Activated naive CD4-positive, alpha-beta T cell treated with anti-CD3 and anti-CD28 coated beads, Interleukin-2, amount 10 ng/mL, durations not matched to agents 7 days and 5 days (primary cell): Measurements from ENCODE around the gene TYW5.
"Not testable (repeated sequence)": the region's sequence is repeated elsewhere in the genome, so short reads cannot be mapped to it uniquely, and the experiment has no call there.

Experiments
- CTCF ChIA-PET: fragments of 350-600 bp; sonication (Branson Sonifier 250); formaldehyde crosslinking; loops from one replicate; lab custom pipeline; 2021; ENCODE audit warnings: antibody characterized with exemption; lab: Charles Lee
- DNase-seq: peaks from one replicate; pipeline ENCODE4 v3.0.0-alpha.2; 2020
- H3K27ac Mint-ChIP-seq: one replicate; pipeline ENCODE4 v1.8.0; 2021; ENCODE audit warnings: mild to moderate bottlenecking, moderate library complexity, mixed read lengths
- H3K27me3 Mint-ChIP-seq: one replicate; pipeline ENCODE4 v1.8.0; 2021; ENCODE audit warnings: mild to moderate bottlenecking, mixed read lengths
- H3K36me3 Mint-ChIP-seq: one replicate; pipeline ENCODE4 v1.8.0; 2021; ENCODE audit warnings: mixed read lengths
- H3K4me1 Mint-ChIP-seq: one replicate; pipeline ENCODE4 v1.8.0; 2021; ENCODE audit warnings: mixed read lengths
- H3K4me3 Mint-ChIP-seq: one replicate; pipeline ENCODE4 v1.8.0; 2021; ENCODE audit warnings: mild to moderate bottlenecking, moderate library complexity, mixed read lengths
- H3K9me3 Mint-ChIP-seq: one replicate; pipeline ENCODE4 v1.8.0; 2021; ENCODE audit warnings: mixed read lengths

The TYW5 gene

GRCh38 chr2:199926806-199927205, 28.5 kb downstream of the TYW5 start:
- Mint-ChIP-seq H3K4me1 (peaks cover 9% of the 10 kb centered on the region), H3K27ac (no peak overlapping the region), H3K36me3 (peaks cover 35% of the 10 kb centered on the region), H3K9me3 (no peaks in the 10 kb centered on the region), H3K27me3 (no peaks in the 10 kb centered on the region), H3K4me3 (no peak overlapping the region)
- no peak for DNase-seq
- CTCF ChIA-PET, result interaction anchor here (0.8 kb wide), 1 partner anchor 14 kb away, joined by 3 read pairs; no protein-coding TSS in a partner anchor

GRCh38 chr2:199923924-199924323, 31.4 kb downstream of the TYW5 start:
- Mint-ChIP-seq H3K9me3 (no peaks in the 10 kb centered on the region), H3K4me3 (no peak overlapping the region)
- CTCF ChIA-PET, result no interaction called here

GRCh38 chr2:199922856-199923255, 32.4 kb downstream of the TYW5 start:
- Mint-ChIP-seq H3K4me3 (no peak overlapping the region), H3K27ac (no peak overlapping the region), H3K4me1 (peaks cover 12% of the 10 kb centered on the region), H3K9me3 (peaks cover 1% of the 10 kb centered on the region), H3K27me3 (no peaks in the 10 kb centered on the region), H3K36me3 (peaks cover 45% of the 10 kb centered on the region)
- CTCF ChIA-PET, result interaction anchor here (0.8 kb wide), 1 partner anchor 8 kb away, joined by 3 read pairs; no protein-coding TSS in a partner anchor
- no peak for DNase-seq

More at GRCh38 chr2:199923924-199924323, 31.4 kb downstream of the TYW5 start:
- peaks cover 12% of the 10 kb centered on the region for H3K4me1 Mint-ChIP-seq
- H3K27me3 Mint-ChIP-seq, result no peaks in the 10 kb centered on the region
- DNase-seq, result no peak
- peaks cover 42% of the 10 kb centered on the region for H3K36me3 Mint-ChIP-seq
- H3K27ac Mint-ChIP-seq, result no peak overlapping the region

- Mint-ChIP-seq H3K4me1 (peaks cover 25% of the 10 kb centered on the region), H3K27ac (no peak overlapping the region), H3K36me3 (peaks cover 60% of the 10 kb centered on the region), H3K9me3 (peaks cover 15% of the 10 kb centered on the region), H3K4me3 (no peak overlapping the region), H3K27me3 (no peaks in the 10 kb centered on the region)
- DNase-seq, result no peak
- CTCF ChIA-PET, result no interaction called here
Measured at GRCh38 chr2:199916980-199917379, 38.3 kb downstream of the TYW5 start.

- Mint-ChIP-seq H3K27me3 (no peaks in the 10 kb centered on the region), H3K36me3 (peaks cover 51% of the 10 kb centered on the region), H3K27ac (no peak overlapping the region), H3K9me3 (peaks cover 15% of the 10 kb centered on the region), H3K4me1 (peaks cover 34% of the 10 kb centered on the region), H3K4me3 (no peak overlapping the region)
- DNase-seq, result no peak
- CTCF ChIA-PET, result no interaction called here
Measured at GRCh38 chr2:199914372-199914958, 40.8 kb downstream of the TYW5 start.

- not testable (repeated sequence) for H3K27me3 Mint-ChIP-seq, H3K27ac Mint-ChIP-seq, DNase-seq
- CTCF ChIA-PET, result interaction anchor here (1.4 kb wide), 1 partner anchor 28 kb away, joined by 6 read pairs; no protein-coding TSS in a partner anchor
- H3K4me3 Mint-ChIP-seq, result peak overlapping the region; percentile 90
- peaks cover 34% of the 10 kb centered on the region for H3K4me1 Mint-ChIP-seq
- peaks cover 37% of the 10 kb centered on the region for H3K36me3 Mint-ChIP-seq
- H3K9me3 Mint-ChIP-seq, result peaks cover 13% of the 10 kb centered on the region
Measured at GRCh38 chr2:199912553-199913114, 42.7 kb downstream of the TYW5 start.

GRCh38 chr2:199911877-199912161, 43.5 kb downstream of the TYW5 start:
- Mint-ChIP-seq H3K27me3 (no peaks in the 10 kb centered on the region), H3K9me3 (peaks cover 7% of the 10 kb centered on the region), H3K36me3 (peaks cover 29% of the 10 kb centered on the region), H3K4me1 (peaks cover 34% of the 10 kb centered on the region), H3K4me3 (peak overlapping the region; percentile 90), H3K27ac (peak overlapping the region; percentile 93)
- no peak for DNase-seq
- CTCF ChIA-PET, result interaction anchor here (1.4 kb wide), 1 partner anchor 29 kb away, joined by 6 read pairs; no protein-coding TSS in a partner anchor

- Mint-ChIP-seq H3K9me3 (peaks cover 1% of the 10 kb centered on the region), H3K36me3 (peaks cover 23% of the 10 kb centered on the region), H3K27me3 (no peaks in the 10 kb centered on the region), H3K4me3 (peak within 1 kb of the TSS; percentile 90), H3K27ac (peak within 1 kb of the TSS; percentile 93), H3K4me1 (peaks cover 34% of the 10 kb centered on the region)
- CTCF ChIA-PET, result interaction anchor here (1.2 to 1.4 kb wide), 2 partner anchors 30 to 172 kb away, joined by 3 to 6 read pairs; no protein-coding TSS in a partner anchor
- peak; percentile 95 for DNase-seq
Measured at GRCh38 chr2:199911052-199911876, 44.0 kb downstream of the TYW5 start, which contains the start of gene C2orf69. Gene C2orf69 (plus strand): TSS chr2:199911293. CDS start chr2:199911439, 146 bp downstream.

GRCh38 chr2:199910338-199911051, 44.8 kb downstream of the TYW5 start:
- peak overlapping the region; percentile 90 for H3K4me3 Mint-ChIP-seq
- CTCF ChIA-PET, result interaction anchor here (0.9 to 1.2 kb wide), 2 partner anchors 55 to 171 kb away, joined by 3 read pairs; no protein-coding TSS in a partner anchor
- peaks cover 17% of the 10 kb centered on the region for H3K36me3 Mint-ChIP-seq

GRCh38 chr2:199907008-199907714, 48.1 kb downstream of the TYW5 start:
- CTCF ChIA-PET, result no interaction called here
- no peaks in the 10 kb centered on the region for H3K36me3 Mint-ChIP-seq
- H3K4me3 Mint-ChIP-seq, result no peak overlapping the region
- peaks cover 13% of the 10 kb centered on the region for H3K4me1 Mint-ChIP-seq
- H3K27me3 Mint-ChIP-seq, result no peaks in the 10 kb centered on the region
- no peak overlapping the region for H3K27ac Mint-ChIP-seq
- no peaks in the 10 kb centered on the region for H3K9me3 Mint-ChIP-seq
- DNase-seq, result no peak

More at GRCh38 chr2:199910338-199911051, 44.8 kb downstream of the TYW5 start:
- peak overlapping the region; percentile 93 for H3K27ac Mint-ChIP-seq
- DNase-seq, result no peak
- no peaks in the 10 kb centered on the region for H3K27me3 Mint-ChIP-seq
- peaks cover 34% of the 10 kb centered on the region for H3K4me1 Mint-ChIP-seq
- H3K9me3 Mint-ChIP-seq, result no peaks in the 10 kb centered on the region

GRCh38 chr2:199903111-199903510, 52.2 kb downstream of the TYW5 start:
- no peaks in the 10 kb centered on the region for H3K9me3 Mint-ChIP-seq
- H3K27me3 Mint-ChIP-seq, result peaks cover 9% of the 10 kb centered on the region
- H3K4me3 Mint-ChIP-seq, result no peak overlapping the region
- no peaks in the 10 kb centered on the region for H3K36me3 Mint-ChIP-seq
- H3K27ac Mint-ChIP-seq, result no peak overlapping the region
- H3K4me1 Mint-ChIP-seq, result no peaks in the 10 kb centered on the region
- DNase-seq, result no peak
- CTCF ChIA-PET, result no interaction called here

- CTCF ChIA-PET, result interaction anchor here (0.6 kb wide), 1 partner anchor 47 kb away, joined by 3 read pairs; no protein-coding TSS in a partner anchor
- DNase-seq, result no peak
- H3K36me3 Mint-ChIP-seq, result no peaks in the 10 kb centered on the region
- no peaks in the 10 kb centered on the region for H3K9me3 Mint-ChIP-seq
- no peak overlapping the region for H3K4me3 Mint-ChIP-seq
- H3K27me3 Mint-ChIP-seq, result peaks cover 9% of the 10 kb centered on the region
- H3K4me1 Mint-ChIP-seq, result no peaks in the 10 kb centered on the region
- no peak overlapping the region for H3K27ac Mint-ChIP-seq
Measured at GRCh38 chr2:199902486-199903110, 52.7 kb downstream of the TYW5 start.

GRCh38 chr2:199901942-199902341, 53.3 kb downstream of the TYW5 start:
- H3K9me3 Mint-ChIP-seq, result no peaks in the 10 kb centered on the region
- H3K27me3 Mint-ChIP-seq, result peaks cover 9% of the 10 kb centered on the region
- DNase-seq, result no peak
- no peak overlapping the region for H3K4me3 Mint-ChIP-seq
- CTCF ChIA-PET, result no interaction called here
- H3K27ac Mint-ChIP-seq, result no peak overlapping the region
- no peaks in the 10 kb centered on the region for H3K36me3 Mint-ChIP-seq
- H3K4me1 Mint-ChIP-seq, result no peaks in the 10 kb centered on the region
